PC-3 (cell line): ENCODE data around the gene PLEKHG3. TPM values are rescaled to one million over a fixed set of nuclear protein-coding genes. Genes with fewer than 3 reads are reported as not detected.

Experiments
- ATAC-seq: fragments of 200-7000 bp; cut with Tn5 transposase; 2 replicates; pipeline ENCODE4 v1.9.1; 2020; ENCODE audit warnings: mild to moderate bottlenecking, moderate library complexity
- BruUV-seq: library from RNA; stranded (reverse); fragments of 400-500 nt; replicated peaks from 2 replicates; lab custom pipeline; 2021; lab: Mats Ljungman, UMichigan
- CTCF ChIA-PET: fragments of 300-600 bp; sonication (Branson Sonifier 250); formaldehyde crosslinking; loops from one replicate; lab custom pipeline; 2022; ENCODE audit warnings: antibody characterized with exemption; lab: Charles Lee
- POLR2A ChIA-PET: fragments of 300-600 bp; sonication (Branson Sonifier 250); formaldehyde crosslinking; loops from one replicate; lab custom pipeline; 2022; ENCODE audit warnings: antibody characterized with exemption; ENCODE audit not compliant: unreplicated experiment; lab: Charles Lee
- DNase-seq: peaks from one replicate; pipeline ENCODE4 v3.0.0-alpha.2; 2015
- H2AFZ ChIP-seq: fragments of 300-600 bp; sonication (generic); 2 replicates; pipeline ENCODE4 v1.6.0; 2016; ENCODE audit warnings: antibody characterized with exemption, low read length
- H3F3A ChIP-seq: fragments of 300-600 bp; sonication (generic); one replicate; pipeline ENCODE4 v1.6.0; 2017; ENCODE audit warnings: antibody characterized with exemption, low read length, control low read depth, mild to moderate bottlenecking; ENCODE audit not compliant: unreplicated experiment
- H3K27ac ChIP-seq: fragments of 300-600 bp; sonication (generic); 2 replicates; pipeline ENCODE4 v1.5.1; 2016; ENCODE audit warnings: mild to moderate bottlenecking, low read length
- H3K27me3 ChIP-seq: fragments of 300-600 bp; sonication (generic); 2 replicates; pipeline ENCODE4 v1.6.1; 2016; ENCODE audit warnings: low read length, mixed read lengths
- H3K36me3 ChIP-seq: fragments of 300-600 bp; sonication (generic); 2 replicates; pipeline ENCODE4 v1.6.1; 2016; ENCODE audit warnings: low read depth, mixed run types, low read length, mixed read lengths
- H3K4me1 ChIP-seq: fragments of 300-600 bp; sonication (generic); 2 replicates; pipeline ENCODE4 v1.5.1; 2016; ENCODE audit warnings: low read length; ENCODE audit not compliant: insufficient read depth
- H3K4me2 ChIP-seq: fragments of 300-600 bp; sonication (generic); 2 replicates; pipeline ENCODE4 v1.6.0; 2016; ENCODE audit warnings: low read length
- H3K4me3 ChIP-seq: fragments of 300-600 bp; sonication (generic); 2 replicates; pipeline ENCODE4 v1.5.1; 2016; ENCODE audit warnings: mild to moderate bottlenecking, low read length, mixed read lengths
- H3K79me2 ChIP-seq: fragments of 300-600 bp; sonication (generic); 2 replicates; pipeline ENCODE4 v1.6.1; 2017; ENCODE audit warnings: low read length, mixed read lengths
- H3K9ac ChIP-seq: fragments of 300-600 bp; sonication (generic); 2 replicates; pipeline ENCODE4 v1.6.0; 2016; ENCODE audit warnings: mild to moderate bottlenecking, low read length
- H3K9me2 ChIP-seq: fragments of 300-600 bp; sonication (generic); replicated peaks from 2 replicates; pipeline ENCODE4 v1.6.1; 2016; ENCODE audit warnings: mixed run types, low read length, mixed read lengths
- H3K9me3 ChIP-seq: fragments of 300-600 bp; sonication (generic); 2 replicates; pipeline ENCODE4 v1.6.1; 2016; ENCODE audit warnings: low read length, mixed read lengths
- H4K20me1 ChIP-seq: fragments of 300-600 bp; sonication (generic); 2 replicates; pipeline ENCODE4 v1.6.1; 2016; ENCODE audit warnings: low read length, mixed read lengths
- CTCF ChIP-seq: fragments of 300-600 bp; sonication (generic); conservative IDR thresholded peaks from 2 replicates; pipeline ENCODE4 v1.5.1; 2017; ENCODE audit warnings: antibody characterized with exemption, low read depth, mild to moderate bottlenecking, low read length
- EZH2 ChIP-seq: fragments of 300-600 bp; sonication (generic); IDR thresholded peaks from one replicate; pipeline ENCODE4 v1.6.1; 2017; ENCODE audit warnings: antibody characterized with exemption, mild to moderate bottlenecking, low read length; ENCODE audit not compliant: unreplicated experiment
- EZH2phosphoT487 ChIP-seq: fragments of 300-600 bp; sonication (generic); IDR thresholded peaks from 2 replicates; pipeline ENCODE4 v1.6.1; 2018; ENCODE audit warnings: mild to moderate bottlenecking, antibody characterized with exemption, low read length, borderline replicate concordance
- intact Hi-C: fragments of 100-400 bp; cut with micrococcal nuclease; formaldehyde crosslinking; loops from 2 replicates; pipeline ENCODE4 v1.9.0; 2023
- total RNA-seq: library from RNA; depleted of rRNA; stranded (reverse); fragments of >200 nt; gene quantifications from 2 replicates; pipeline ENCODE4 v1.2.3, GENCODE V29; 2014

Gene PLEKHG3
- total RNA-seq, 1 experiment from 2014 or later, result 49.6 TPM

GRCh38 chr14:64705381-64706118 is 1.3 kb downstream of the PLEKHG3 start:
- H3F3A ChIP-seq, result peaks cover 3% of the 10 kb centered on the region
- TF ChIP-seq CTCF (no peak), EZH2phosphoT487 (no peak), EZH2 (no peak)
- peaks cover 59% of the 10 kb centered on the region for H3K4me1 ChIP-seq
- H3K36me3 ChIP-seq, result no peaks in the 10 kb centered on the region; the same call in 1 of the 2 replicates
- ChIA-PET POLR2A (interaction anchor here (0.6 kb wide), 1 partner anchor 780 kb away, joined by 4 read pairs; no protein-coding TSS in a partner anchor), CTCF (interaction anchor here (0.7 to 1.3 kb wide), 3 partner anchors 14 to 51 kb away, joined by 3 to 4 read pairs (median 3); no protein-coding TSS in a partner anchor)
- ATAC-seq, result peak; percentile 2; the same call in 1 of the 2 replicates
- BruUV-seq, result TSS peak; percentile 47
- peak overlapping the region; percentile 66 for H2AFZ ChIP-seq
- peak overlapping the region; percentile 87 for H3K9ac ChIP-seq
- H4K20me1 ChIP-seq, result peaks cover 22% of the 10 kb centered on the region; the same call in 1 of the 2 replicates
- peak overlapping the region; percentile 48; the same call in 1 of the 2 replicates for H3K27ac ChIP-seq
- H3K4me3 ChIP-seq, result peak overlapping the region; percentile 93
- H3K9me2 ChIP-seq, result no peaks in the 10 kb centered on the region
- intact Hi-C loops, result loop anchor here (1.0 to 2.0 kb wide), 2 partner anchors 21 to 57 kb away; no protein-coding TSS in a partner anchor
- no peaks in the 10 kb centered on the region for H3K27me3 ChIP-seq
- H3K79me2 ChIP-seq, result peaks cover 62% of the 10 kb centered on the region
- peak overlapping the region; percentile 95 for H3K4me2 ChIP-seq
- DNase-seq, result no peak
- H3K9me3 ChIP-seq, result no peaks in the 10 kb centered on the region

GRCh38 chr14:64706119-64706592 is 1.9 kb downstream of the PLEKHG3 start:
- Histone ChIP-seq H3K4me2 (peak overlapping the region; percentile 95), H3K9me2 (no peaks in the 10 kb centered on the region), H3K27ac (no peak overlapping the region), H2AFZ (no peak overlapping the region; the same call in 1 of the 2 replicates), H3K4me1 (peaks cover 59% of the 10 kb centered on the region), H3K9ac (peak overlapping the region; percentile 87; the same call in 1 of the 2 replicates), H3F3A (peaks cover 3% of the 10 kb centered on the region), H3K79me2 (peaks cover 68% of the 10 kb centered on the region), H4K20me1 (peaks cover 22% of the 10 kb centered on the region; the same call in 1 of the 2 replicates), H3K27me3 (no peaks in the 10 kb centered on the region), H3K36me3 (no peaks in the 10 kb centered on the region; the same call in 1 of the 2 replicates), H3K9me3 (no peaks in the 10 kb centered on the region), H3K4me3 (peak overlapping the region; percentile 93)
- ChIA-PET POLR2A (no interaction called here), CTCF (interaction anchor here (1.0 kb wide), 1 partner anchor 24 kb away, joined by 3 read pairs; no protein-coding TSS in a partner anchor)
- no peak for TF ChIP-seq CTCF
- TF ChIP-seq EZH2, result no peak
- TF ChIP-seq EZH2phosphoT487, result no peak
- no TSS peak for BruUV-seq
- DNase-seq (no peak), ATAC-seq (no peak)
- intact Hi-C loops, result no loop called here
